Parathyroid adenoma (tissue), 2 donors: ENCODE measurements around the gene DNAJA4.
A peak's percentile ranks its signal among the peaks of the same experiment; 100 is the strongest.

Experiments used
- H2AFZ ChIP-seq: fragments of 300-600 bp; sonication (generic); one replicate; pipeline ENCODE4 v1.7.0; 2017; ENCODE audit warnings: antibody characterized with exemption, mild to moderate bottlenecking
- H3K27ac ChIP-seq: fragments of 300-600 bp; sonication (generic); one replicate; pipeline ENCODE4 v1.7.0; 2017
- H3K27me3 ChIP-seq: fragments of 300-600 bp; sonication (generic); one replicate; pipeline ENCODE4 v1.7.0; 2017; ENCODE audit warnings: low read length; ENCODE audit not compliant: control insufficient read depth, insufficient read depth
- H3K36me3 ChIP-seq: fragments of 300-600 bp; sonication (generic); one replicate; pipeline ENCODE4 v1.7.0; 2017; ENCODE audit warnings: low read length; ENCODE audit not compliant: control insufficient read depth, insufficient read depth
- H3K4me1 ChIP-seq: fragments of 300-600 bp; sonication (generic); one replicate; pipeline ENCODE4 v1.7.0; 2017; ENCODE audit warnings: control low read depth
- H3K4me2 ChIP-seq: fragments of 300-600 bp; sonication (generic); one replicate; pipeline ENCODE4 v1.7.0; 2017; ENCODE audit warnings: low read length
- H3K4me3 ChIP-seq: fragments of 300-600 bp; sonication (generic); one replicate; pipeline ENCODE4 v1.7.0; 2017; ENCODE audit warnings: low read depth, low read length
- H3K79me2 ChIP-seq: fragments of 300-600 bp; sonication (generic); one replicate; pipeline ENCODE4 v1.7.0; 2017; ENCODE audit warnings: control low read depth
- H3K9ac ChIP-seq: fragments of 300-600 bp; sonication (generic); one replicate; pipeline ENCODE4 v1.7.0; 2017; ENCODE audit warnings: mild to moderate bottlenecking
- H3K9me3 ChIP-seq: fragments of 300-600 bp; sonication (generic); one replicate; pipeline ENCODE4 v1.7.0; 2017; ENCODE audit warnings: low read length; ENCODE audit not compliant: control insufficient read depth
- TF ChIP-seq, protein P1 (sequence below): fragments of 300-600 bp; sonication (generic); IDR thresholded peaks from one replicate; pipeline ENCODE4 v1.7.0; 2017; ENCODE audit warnings: antibody characterized with exemption, mild to moderate bottlenecking
- donor health status: primary hyperparathyroidism.

Gene DNAJA4

DNA sequence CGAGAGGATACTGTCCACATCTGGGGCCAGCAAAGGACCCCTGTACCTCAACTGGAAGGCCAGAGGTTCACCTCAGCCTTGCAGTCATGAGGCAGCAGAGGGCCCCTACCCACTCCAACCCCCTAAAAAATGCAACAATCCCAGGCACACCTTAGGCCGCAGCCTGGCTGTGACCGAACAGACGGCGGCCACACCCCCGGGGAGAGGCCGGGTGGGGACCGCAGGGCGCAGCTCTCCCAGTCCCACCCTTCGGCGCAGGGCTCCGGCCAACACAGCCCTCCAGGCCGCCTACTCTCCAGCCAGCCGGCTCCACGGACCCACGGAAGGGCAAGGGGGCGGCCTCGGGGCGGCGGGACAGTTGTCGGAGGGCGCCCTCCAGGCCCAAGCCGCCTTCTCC is 457 bp upstream of the DNAJA4 start:
- no peaks in the 10 kb centered on the region for H3K79me2 ChIP-seq
- H3K4me1 ChIP-seq = peaks cover 2% of the 10 kb centered on the region
- H3K4me2 ChIP-seq = peak overlapping the region; percentile 47
- H3K4me3 ChIP-seq = peak overlapping the region; percentile 25
- H3K27me3 ChIP-seq = no peaks in the 10 kb centered on the region
- H3K36me3 ChIP-seq = no peaks in the 10 kb centered on the region
- peak overlapping the region; percentile 97 for H2AFZ ChIP-seq
- no peak overlapping the region for H3K27ac ChIP-seq
- no peak overlapping the region for H3K9ac ChIP-seq
- no peaks in the 10 kb centered on the region for H3K9me3 ChIP-seq
- TF ChIP-seq, protein P1, sequence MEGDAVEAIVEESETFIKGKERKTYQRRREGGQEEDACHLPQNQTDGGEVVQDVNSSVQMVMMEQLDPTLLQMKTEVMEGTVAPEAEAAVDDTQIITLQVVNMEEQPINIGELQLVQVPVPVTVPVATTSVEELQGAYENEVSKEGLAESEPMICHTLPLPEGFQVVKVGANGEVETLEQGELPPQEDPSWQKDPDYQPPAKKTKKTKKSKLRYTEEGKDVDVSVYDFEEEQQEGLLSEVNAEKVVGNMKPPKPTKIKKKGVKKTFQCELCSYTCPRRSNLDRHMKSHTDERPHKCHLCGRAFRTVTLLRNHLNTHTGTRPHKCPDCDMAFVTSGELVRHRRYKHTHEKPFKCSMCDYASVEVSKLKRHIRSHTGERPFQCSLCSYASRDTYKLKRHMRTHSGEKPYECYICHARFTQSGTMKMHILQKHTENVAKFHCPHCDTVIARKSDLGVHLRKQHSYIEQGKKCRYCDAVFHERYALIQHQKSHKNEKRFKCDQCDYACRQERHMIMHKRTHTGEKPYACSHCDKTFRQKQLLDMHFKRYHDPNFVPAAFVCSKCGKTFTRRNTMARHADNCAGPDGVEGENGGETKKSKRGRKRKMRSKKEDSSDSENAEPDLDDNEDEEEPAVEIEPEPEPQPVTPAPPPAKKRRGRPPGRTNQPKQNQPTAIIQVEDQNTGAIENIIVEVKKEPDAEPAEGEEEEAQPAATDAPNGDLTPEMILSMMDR = no peak

DNA sequence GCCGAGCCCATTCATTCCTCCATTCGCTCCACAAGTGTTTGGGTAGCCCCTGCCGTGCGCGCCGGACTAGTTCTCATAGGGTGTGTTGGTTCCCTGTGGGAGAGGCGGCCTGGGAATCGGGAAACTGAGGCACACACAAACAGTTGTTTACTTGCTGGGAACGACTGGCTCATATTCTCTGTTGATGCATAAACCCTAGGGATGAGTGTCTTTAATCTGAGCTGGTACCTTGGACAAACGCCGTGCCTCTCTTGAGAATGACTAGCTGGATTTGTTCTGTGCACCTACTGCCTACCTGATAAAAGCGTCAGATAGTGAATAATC is 737 bp downstream of the DNAJA4 start:
- H3K27me3 ChIP-seq = no peaks in the 10 kb centered on the region
- H3K9ac ChIP-seq = no peak overlapping the region
- peak overlapping the region; percentile 91 for H2AFZ ChIP-seq
- no peaks in the 10 kb centered on the region for H3K36me3 ChIP-seq
- TF ChIP-seq, protein P1 = no peak
- peak overlapping the region; percentile 29 for H3K27ac ChIP-seq
- peaks cover 2% of the 10 kb centered on the region for H3K4me1 ChIP-seq
- H3K9me3 ChIP-seq = no peaks in the 10 kb centered on the region
- peak overlapping the region; percentile 31 for H3K4me3 ChIP-seq
- H3K4me2 ChIP-seq = peak overlapping the region; percentile 57
- H3K79me2 ChIP-seq = no peaks in the 10 kb centered on the region

DNA sequence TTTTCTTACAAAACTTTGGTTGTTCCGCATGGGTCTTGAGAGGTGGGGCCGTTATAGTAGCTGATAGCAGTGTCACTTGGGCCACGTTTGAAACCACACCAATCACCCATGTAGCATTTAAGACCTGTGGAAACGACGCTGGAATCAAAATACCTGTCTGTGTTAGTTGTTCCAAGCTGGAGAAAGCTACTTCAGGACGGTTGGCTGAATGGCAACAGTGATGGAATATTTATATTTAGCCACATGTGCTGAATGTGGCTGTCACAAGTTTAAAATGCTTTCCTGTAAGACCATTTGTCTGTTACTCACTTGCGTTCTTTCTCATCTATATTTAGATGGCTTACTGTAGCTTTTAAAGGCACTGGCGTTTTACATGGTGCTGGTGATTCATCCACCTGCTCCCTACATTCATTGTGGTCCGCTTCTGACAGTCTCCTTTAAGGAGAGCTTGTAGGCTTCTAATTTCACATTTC is 1.4 kb downstream of the DNAJA4 start:
- H3K4me2 ChIP-seq = no peak overlapping the region
- H2AFZ ChIP-seq = peak overlapping the region; percentile 38
- peaks cover 2% of the 10 kb centered on the region for H3K4me1 ChIP-seq
- H3K36me3 ChIP-seq = no peaks in the 10 kb centered on the region
- no peak overlapping the region for H3K4me3 ChIP-seq
- H3K9me3 ChIP-seq = no peaks in the 10 kb centered on the region
- peak overlapping the region; percentile 29 for H3K27ac ChIP-seq
- TF ChIP-seq, protein P1 = no peak
- H3K9ac ChIP-seq = no peak overlapping the region
- H3K79me2 ChIP-seq = no peaks in the 10 kb centered on the region
- no peaks in the 10 kb centered on the region for H3K27me3 ChIP-seq

DNA sequence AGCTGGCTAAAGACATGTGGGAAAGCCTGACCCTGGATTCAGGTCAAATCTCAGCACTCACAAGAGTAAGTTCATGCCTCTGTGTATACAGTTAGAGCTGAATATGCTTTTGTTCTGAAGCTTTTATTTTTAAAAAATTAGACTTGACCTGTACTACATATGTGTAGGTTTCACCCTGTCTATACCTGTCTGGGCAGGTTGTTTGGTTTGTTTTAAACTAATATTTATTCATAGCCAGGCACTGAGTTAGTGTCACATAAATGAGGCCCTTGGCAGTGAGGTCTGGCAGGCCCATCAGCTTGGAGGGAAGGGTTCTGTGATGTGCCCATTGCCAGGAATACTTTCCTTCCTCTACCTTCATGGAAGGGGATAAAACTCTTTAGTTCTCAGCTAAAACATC is 1.9 kb downstream of the DNAJA4 start:
- H3K27ac ChIP-seq = peak overlapping the region; percentile 29
- no peaks in the 10 kb centered on the region for H3K36me3 ChIP-seq
- H3K79me2 ChIP-seq = no peaks in the 10 kb centered on the region
- H3K9me3 ChIP-seq = no peaks in the 10 kb centered on the region
- H3K4me3 ChIP-seq = no peak overlapping the region
- no peak overlapping the region for H3K9ac ChIP-seq
- no peaks in the 10 kb centered on the region for H3K27me3 ChIP-seq
- TF ChIP-seq, protein P1 = no peak
- peaks cover 2% of the 10 kb centered on the region for H3K4me1 ChIP-seq
- H2AFZ ChIP-seq = peak overlapping the region; percentile 38
- no peak overlapping the region for H3K4me2 ChIP-seq

DNA sequence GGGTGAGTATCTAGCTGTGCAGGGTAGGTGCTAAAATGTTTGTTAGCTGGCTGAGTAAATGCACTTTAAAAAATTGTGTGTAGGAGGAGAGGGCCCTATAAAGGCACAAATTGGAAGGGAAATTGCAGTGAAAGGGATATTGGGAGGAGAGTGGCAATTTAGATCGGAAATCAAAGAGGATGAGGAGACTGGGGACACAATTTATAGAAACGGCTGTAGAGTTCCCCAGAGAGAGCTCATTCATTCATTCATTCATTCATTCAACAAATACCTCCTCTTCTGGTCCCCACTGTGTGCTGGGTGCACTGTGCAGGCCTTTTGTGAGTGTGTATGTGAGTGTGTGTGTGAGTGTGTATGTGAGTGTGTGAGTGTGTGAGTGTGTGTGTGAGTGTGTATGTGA is 2.4 kb downstream of the DNAJA4 start:
- no peak overlapping the region for H3K4me3 ChIP-seq
- H3K79me2 ChIP-seq = no peaks in the 10 kb centered on the region
- H3K9ac ChIP-seq = no peak overlapping the region
- no peaks in the 10 kb centered on the region for H3K36me3 ChIP-seq
- TF ChIP-seq, protein P1 = no peak
- H2AFZ ChIP-seq = no peak overlapping the region
- H3K4me2 ChIP-seq = no peak overlapping the region
- H3K27me3 ChIP-seq = no peaks in the 10 kb centered on the region
- H3K4me1 ChIP-seq = peaks cover 2% of the 10 kb centered on the region
- no peaks in the 10 kb centered on the region for H3K9me3 ChIP-seq
- H3K27ac ChIP-seq = no peak overlapping the region
